CD4-positive, alpha-beta memory T cell (primary cell): Measurements from ENCODE around the gene N4BP2L2. TPM values are rescaled to one million over a fixed set of nuclear protein-coding genes. Genes with fewer than 3 reads are reported as not detected.

Experiments used
- CTCF ChIA-PET: fragments of 350-600 bp; sonication (Branson Sonifier 250); formaldehyde crosslinking; loops from one replicate; lab custom pipeline; 2021; ENCODE audit warnings: inconsistent platforms; ENCODE audit not compliant: partially characterized antibody; lab: Charles Lee
- POLR2A ChIA-PET: fragments of 350-600 bp; sonication (Branson Sonifier 250); formaldehyde crosslinking; loops from one replicate; lab custom pipeline; 2021; ENCODE audit not compliant: partially characterized antibody; lab: Charles Lee
- DNase-seq, 5 donors: peaks; one replicate each; pipeline versions ENCODE4 v3.0.0 to v3.0.0-alpha.2; 2020 to 2022; ENCODE audit warnings: mixed read lengths in 1 of 5
- H3K27ac ChIP-seq: one replicate; pipeline ENCODE4 v1.7.0; 2013; ENCODE audit warnings: low read depth, low read length
- H3K27me3 ChIP-seq: 2 replicates; pipeline ENCODE4 v1.7.0; 2013; ENCODE audit warnings: mild to moderate bottlenecking, low read length, moderate library complexity; ENCODE audit not compliant: insufficient read depth
- H3K36me3 ChIP-seq: 2 replicates; pipeline ENCODE4 v1.7.0; 2013; ENCODE audit warnings: mild to moderate bottlenecking, low read length, moderate library complexity; ENCODE audit not compliant: insufficient read depth
- H3K4me1 ChIP-seq: 2 replicates; pipeline ENCODE4 v1.7.0; 2013; ENCODE audit warnings: mild to moderate bottlenecking, low read length, moderate library complexity; ENCODE audit not compliant: insufficient read depth
- H3K4me3 ChIP-seq, 2 donors: one replicate each; pipeline ENCODE4 v1.7.0; 2013; ENCODE audit warnings: low read length in 2 of 2, mild to moderate bottlenecking in 1 of 2
- H3K9me3 ChIP-seq, 2 donors: one replicate each; pipeline ENCODE4 v1.7.0; 2013; ENCODE audit warnings: low read length in 2 of 2, control low read depth in 1 of 2; ENCODE audit not compliant: control insufficient read depth in 1 of 2
- H3K27ac Mint-ChIP-seq, 7 donors: one replicate each; pipeline ENCODE4 v1.8.0; 2020 to 2021; ENCODE audit warnings: mixed read lengths in 7 of 7, mild to moderate bottlenecking in 6 of 7, inconsistent platforms in 3 of 7, moderate library complexity in 3 of 7
- H3K27me3 Mint-ChIP-seq, 2 donors: one replicate each; pipeline ENCODE4 v1.8.0; 2020 to 2021; ENCODE audit warnings: mixed read lengths in 2 of 2
- H3K36me3 Mint-ChIP-seq, 2 donors: one replicate each; pipeline ENCODE4 v1.8.0; 2020 to 2021; ENCODE audit warnings: mixed read lengths in 2 of 2, inconsistent platforms in 1 of 2, mild to moderate bottlenecking in 1 of 2
- H3K4me1 Mint-ChIP-seq, 4 donors: one replicate each; pipeline ENCODE4 v1.8.0; 2020 to 2021; ENCODE audit warnings: mixed read lengths in 4 of 4, mild to moderate bottlenecking in 1 of 4
- H3K4me3 Mint-ChIP-seq, 8 donors: one replicate each; pipeline ENCODE4 v1.8.0; 2020 to 2021; ENCODE audit warnings: mixed read lengths in 8 of 8, mild to moderate bottlenecking in 7 of 8, moderate library complexity in 6 of 8, inconsistent platforms in 3 of 8
- H3K9me3 Mint-ChIP-seq, 8 donors: one replicate each; pipeline ENCODE4 v1.8.0; 2020 to 2021; ENCODE audit warnings: mixed read lengths in 8 of 8, mild to moderate bottlenecking in 5 of 8, inconsistent platforms in 3 of 8, moderate library complexity in 1 of 8
- intact Hi-C: fragments of 100-400 bp; cut with micrococcal nuclease; formaldehyde crosslinking; loops from one replicate; pipeline ENCODE4 v1.15.1; 2023
- polyA plus RNA-seq, 2 donors: library from polyadenylated mRNA; unstranded; fragments of 300-500 nt; fragmentation: Illumina TruSeq; gene quantifications; one replicate each; pipeline ENCODE4 v1.2.3, GENCODE V29; 2021
- total RNA-seq, 2 experiments: library from RNA; stranded (reverse); gene quantifications; one replicate each; pipeline ENCODE4 v1.2.3, GENCODE V29; 2021

N4BP2L2 gene
- total and polyA plus RNA-seq, 4 experiments from 2014 or later: 144 to 351 (median 243) TPM

DNA sequence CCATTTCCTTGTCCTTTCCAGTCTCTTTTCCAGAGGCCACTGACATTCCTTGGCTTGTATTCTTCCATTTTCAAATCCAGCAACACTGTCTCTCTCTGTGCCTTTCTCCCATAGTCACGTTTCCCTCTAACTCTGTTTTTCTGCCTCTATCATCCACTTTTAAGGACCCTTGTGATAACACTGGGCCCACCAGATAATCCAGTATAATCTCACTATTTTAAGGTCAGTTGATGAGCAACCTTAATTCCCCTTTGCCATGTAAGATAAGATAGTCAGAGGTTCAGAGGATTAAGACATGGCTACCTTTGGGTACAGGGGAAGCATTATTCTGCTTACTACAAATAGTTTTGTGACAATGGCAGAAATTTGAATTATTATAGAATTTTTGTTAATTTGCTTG, 64.9 kb downstream of the N4BP2L2 start:
- Mint-ChIP-seq H3K9me3 (no peaks in the 10 kb centered on the region), H3K27ac (no peak overlapping the region), H3K27me3 (no peaks in the 10 kb centered on the region), H3K36me3 (peaks cover 17 to 19% of the 10 kb centered on the region in 2 donors), H3K4me1 (peaks cover 0 to 6% (median 2%) of the 10 kb centered on the region in 4 donors), H3K4me3 (no peak overlapping the region)
- DNase-seq: no peak
- Histone ChIP-seq H3K4me3 (no peak overlapping the region), H3K9me3 (no peaks in the 10 kb centered on the region), H3K36me3 (no peaks in the 10 kb centered on the region), H3K4me1 (no peaks in the 10 kb centered on the region), H3K27ac (no peak overlapping the region), H3K27me3 (no peaks in the 10 kb centered on the region)
- intact Hi-C loops: no loop called here
- ChIA-PET CTCF (no interaction called here), POLR2A (interaction anchor here (0.7 kb wide), 1 partner anchor 1073 kb away, joined by 4 read pairs; no protein-coding TSS in a partner anchor)

- intact Hi-C loops: no loop called here
- Histone ChIP-seq H3K4me1 (no peaks in the 10 kb centered on the region), H3K27ac (no peak overlapping the region), H3K27me3 (no peaks in the 10 kb centered on the region), H3K36me3 (no peaks in the 10 kb centered on the region), H3K9me3 (no peaks in the 10 kb centered on the region), H3K4me3 (no peak overlapping the region)
- DNase-seq: no peak
- no peaks in the 10 kb centered on the region for H3K9me3 Mint-ChIP-seq
- no peaks in the 10 kb centered on the region for H3K27me3 Mint-ChIP-seq
- CTCF ChIA-PET: no interaction called here
- H3K27ac Mint-ChIP-seq: peak overlapping the region in 3 of 7 donors; percentile 19 to 66 (median 23)
- peaks cover 0 to 7% (median 3%) of the 10 kb centered on the region in 4 donors for H3K4me1 Mint-ChIP-seq
- H3K36me3 Mint-ChIP-seq: peaks cover 8 to 14% of the 10 kb centered on the region in 2 donors
- POLR2A ChIA-PET: no interaction called here
- H3K4me3 Mint-ChIP-seq: no peak overlapping the region
Observed at GRCh38 chr13:32472194-32472621, 66.4 kb downstream of the N4BP2L2 start.

DNA sequence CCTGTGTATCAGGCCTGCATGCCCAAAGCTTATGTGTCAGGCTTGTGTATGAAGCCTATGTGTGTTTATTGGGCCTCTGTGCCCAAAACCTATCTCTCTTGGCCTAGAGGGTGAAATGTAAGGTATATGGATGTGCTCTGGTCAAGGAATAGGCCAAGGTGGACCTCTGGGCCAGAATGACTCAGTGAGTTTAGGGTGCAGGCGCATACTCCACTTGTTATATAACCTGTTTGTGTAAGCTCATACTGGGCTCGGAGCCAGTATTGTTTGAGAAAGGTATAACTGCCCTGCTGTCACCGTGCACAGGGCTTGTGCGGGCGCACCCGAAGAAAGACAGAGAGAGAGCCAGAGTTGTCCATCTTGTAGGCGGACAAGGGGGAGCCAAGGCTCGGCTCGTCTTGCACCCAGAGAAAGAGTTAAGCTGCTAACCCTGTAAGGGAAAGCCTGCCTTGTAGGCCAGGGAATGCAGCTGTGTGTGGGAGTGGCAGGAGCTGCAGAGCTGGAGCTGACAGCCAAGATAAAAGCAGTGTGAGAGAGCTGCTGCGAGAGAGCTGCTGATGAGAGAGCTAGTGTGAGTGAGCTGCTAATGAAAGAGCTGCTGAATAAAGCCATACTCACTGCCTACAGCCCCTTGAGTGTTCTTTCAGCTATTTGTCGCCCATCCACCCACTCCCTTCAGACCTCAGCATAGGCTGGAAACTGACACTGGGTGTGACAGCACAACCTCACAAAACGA, 67.2 kb downstream of the N4BP2L2 start:
- peaks cover 3 to 10% of the 10 kb centered on the region in 2 donors for H3K36me3 Mint-ChIP-seq
- peak in 1 of 5 donors; percentile 6 for DNase-seq
- Histone ChIP-seq H3K4me1 (no peaks in the 10 kb centered on the region), H3K27ac (no peak overlapping the region), H3K9me3 (no peaks in the 10 kb centered on the region), H3K27me3 (no peaks in the 10 kb centered on the region), H3K36me3 (no peaks in the 10 kb centered on the region), H3K4me3 (no peak overlapping the region)
- ChIA-PET POLR2A (no interaction called here), CTCF (interaction anchor here (0.8 to 1.2 kb wide), 2 partner anchors 25 to 110 kb away, joined by 3 to 4 read pairs; no protein-coding TSS in a partner anchor)
- H3K9me3 Mint-ChIP-seq: no peaks in the 10 kb centered on the region
- no peaks in the 10 kb centered on the region for H3K27me3 Mint-ChIP-seq
- intact Hi-C loops: no loop called here
- H3K4me3 Mint-ChIP-seq: peak overlapping the region in 1 of 8 donors; percentile 48
- peak overlapping the region in 5 of 7 donors; percentile 12 to 55 (median 23) for H3K27ac Mint-ChIP-seq
- H3K4me1 Mint-ChIP-seq: peaks cover 0 to 7% (median 3%) of the 10 kb centered on the region in 4 donors

GRCh38 chr13:32468502-32469142, 70.0 kb downstream of the N4BP2L2 start:
- Mint-ChIP-seq H3K4me1 (peaks cover 0 to 7% (median 3%) of the 10 kb centered on the region in 4 donors), H3K36me3 (peaks cover 11 to 14% of the 10 kb centered on the region in 2 donors), H3K27me3 (no peaks in the 10 kb centered on the region), H3K4me3 (no peak overlapping the region), H3K9me3 (peaks cover 0 to under 1% (median 0%) of the 10 kb centered on the region in 8 donors), H3K27ac (peak overlapping the region in 1 of 7 donors; percentile 68)
- intact Hi-C loops: no loop called here
- no peak overlapping the region for H3K27ac ChIP-seq
- ChIA-PET POLR2A (no interaction called here), CTCF (interaction anchor here (1.0 to 1.4 kb wide), 2 partner anchors 9 to 71 kb away, joined by 3 to 4 read pairs; no protein-coding TSS in a partner anchor)
- H3K4me3 ChIP-seq: no peak overlapping the region
- H3K4me1 ChIP-seq: no peaks in the 10 kb centered on the region
- H3K36me3 ChIP-seq: no peaks in the 10 kb centered on the region
- no peaks in the 10 kb centered on the region for H3K27me3 ChIP-seq
- no peaks in the 10 kb centered on the region for H3K9me3 ChIP-seq
- DNase-seq: no peak

DNA sequence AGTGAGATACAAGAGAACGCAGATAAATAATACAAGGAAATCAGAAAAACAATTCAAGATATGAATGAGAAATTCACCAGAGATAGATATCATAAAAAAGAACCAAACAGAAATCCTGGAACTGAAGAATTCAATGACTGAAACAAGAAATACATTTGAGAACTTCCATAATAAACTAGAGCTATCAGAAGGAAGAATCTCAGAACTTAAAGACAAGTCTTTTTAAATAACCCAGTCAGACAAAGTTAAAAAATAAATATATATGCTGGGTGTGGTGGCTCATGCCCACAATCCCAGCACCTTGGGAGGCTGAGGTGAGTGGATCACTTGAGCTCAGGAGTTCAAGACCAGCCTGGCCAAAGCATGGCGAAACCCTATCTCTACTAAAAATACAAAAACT, 82.0 kb downstream of the N4BP2L2 start:
- intact Hi-C loops: no loop called here
- H3K4me1 ChIP-seq: no peaks in the 10 kb centered on the region
- H3K36me3 ChIP-seq: no peaks in the 10 kb centered on the region
- no peaks in the 10 kb centered on the region for H3K27me3 ChIP-seq
- CTCF ChIA-PET: no interaction called here
- peaks cover 49 to 79% of the 10 kb centered on the region in 2 donors for H3K36me3 Mint-ChIP-seq
- H3K9me3 Mint-ChIP-seq: peaks cover 2 to 45% (median 30%) of the 10 kb centered on the region in 8 donors
- H3K4me3 Mint-ChIP-seq: no peak overlapping the region
- no peaks in the 10 kb centered on the region for H3K27me3 Mint-ChIP-seq
- no peak for DNase-seq
- H3K27ac Mint-ChIP-seq: no peak overlapping the region
- POLR2A ChIA-PET: no interaction called here
- peaks cover 0 to 5% of the 10 kb centered on the region in 2 donors for H3K9me3 ChIP-seq
- no peak overlapping the region for H3K27ac ChIP-seq
- H3K4me3 ChIP-seq: no peak overlapping the region
- no peaks in the 10 kb centered on the region for H3K4me1 Mint-ChIP-seq

GRCh38 chr13:32455594-32455903, 83.0 kb downstream of the N4BP2L2 start:
- Mint-ChIP-seq H3K27ac (no peak overlapping the region), H3K4me3 (no peak overlapping the region), H3K27me3 (no peaks in the 10 kb centered on the region), H3K4me1 (no peaks in the 10 kb centered on the region), H3K36me3 (peaks cover 44 to 75% of the 10 kb centered on the region in 2 donors), H3K9me3 (peaks cover 2 to 45% (median 30%) of the 10 kb centered on the region in 8 donors)
- H3K4me1 ChIP-seq: no peaks in the 10 kb centered on the region
- intact Hi-C loops: no loop called here
- no peak overlapping the region for H3K4me3 ChIP-seq
- H3K27me3 ChIP-seq: no peaks in the 10 kb centered on the region
- ChIA-PET CTCF (interaction anchor here (1.1 kb wide), 1 partner anchor 13 kb away, joined by 3 read pairs; no protein-coding TSS in a partner anchor), POLR2A (no interaction called here)
- H3K27ac ChIP-seq: no peak overlapping the region
- H3K9me3 ChIP-seq: peaks cover 0 to 5% of the 10 kb centered on the region in 2 donors
- no peak for DNase-seq
- H3K36me3 ChIP-seq: no peaks in the 10 kb centered on the region

GRCh38 chr13:32454886-32455593, 83.6 kb downstream of the N4BP2L2 start:
- CTCF ChIA-PET: interaction anchor here (1.1 kb wide), 1 partner anchor 12 kb away, joined by 3 read pairs; no protein-coding TSS in a partner anchor
- Mint-ChIP-seq H3K27me3 (no peaks in the 10 kb centered on the region), H3K4me1 (no peaks in the 10 kb centered on the region), H3K36me3 (peaks cover 43 to 72% of the 10 kb centered on the region in 2 donors), H3K9me3 (peaks cover 2 to 45% (median 30%) of the 10 kb centered on the region in 8 donors), H3K4me3 (no peak overlapping the region), H3K27ac (no peak overlapping the region)
- POLR2A ChIA-PET: no interaction called here
- intact Hi-C loops: no loop called here
- no peak for DNase-seq
- Histone ChIP-seq H3K4me3 (no peak overlapping the region), H3K4me1 (no peaks in the 10 kb centered on the region), H3K27ac (no peak overlapping the region), H3K9me3 (peaks cover 0 to 5% of the 10 kb centered on the region in 2 donors), H3K27me3 (no peaks in the 10 kb centered on the region), H3K36me3 (no peaks in the 10 kb centered on the region)
